Brain microvascular endothelial cell (primary cell): Measurements from ENCODE around the gene PAQR5.
A peak's percentile ranks its signal among the peaks of the same experiment; 100 is the strongest.

Source experiments
- DNase-seq: peaks from one replicate; pipeline ENCODE4 v3.0.0-alpha.2; 2020
- H3K27ac ChIP-seq: fragments of 250-450 bp; sonication (Bioruptor Pico); 2 replicates; pipeline ENCODE4 v1.5.1; 2020; ENCODE audit warnings: mild to moderate bottlenecking, moderate library complexity
- H3K27me3 ChIP-seq: fragments of 250-450 bp; sonication (Bioruptor Pico); replicated peaks from 2 replicates; pipeline ENCODE4 v1.5.1; 2020; ENCODE audit warnings: mild to moderate bottlenecking
- H3K36me3 ChIP-seq: fragments of 250-450 bp; sonication (Bioruptor Pico); replicated peaks from 2 replicates; pipeline ENCODE4 v1.5.1; 2020; ENCODE audit warnings: mild to moderate bottlenecking
- H3K4me3 ChIP-seq: 2 replicates; pipeline ENCODE4 v1.5.1; 2011; ENCODE audit warnings: low read depth, mild to moderate bottlenecking, control low read depth, low read length, moderate library complexity
- in situ Hi-C: cut with HindIII; loops from 2 replicates; pipeline ENCODE4 v1.10.0; 2017; ENCODE audit warnings: low sequenced_read_pairs, low pct_ligation_motif_present
- TF ChIP-seq, protein P1 (sequence below): IDR thresholded peaks from 2 replicates; pipeline ENCODE4 v1.5.1; 2011; ENCODE audit warnings: low read depth, mild to moderate bottlenecking, moderate library complexity, low read length, control low read depth, inconsistent platforms; ENCODE audit errors: missing control alignments

Gene PAQR5

DNA sequence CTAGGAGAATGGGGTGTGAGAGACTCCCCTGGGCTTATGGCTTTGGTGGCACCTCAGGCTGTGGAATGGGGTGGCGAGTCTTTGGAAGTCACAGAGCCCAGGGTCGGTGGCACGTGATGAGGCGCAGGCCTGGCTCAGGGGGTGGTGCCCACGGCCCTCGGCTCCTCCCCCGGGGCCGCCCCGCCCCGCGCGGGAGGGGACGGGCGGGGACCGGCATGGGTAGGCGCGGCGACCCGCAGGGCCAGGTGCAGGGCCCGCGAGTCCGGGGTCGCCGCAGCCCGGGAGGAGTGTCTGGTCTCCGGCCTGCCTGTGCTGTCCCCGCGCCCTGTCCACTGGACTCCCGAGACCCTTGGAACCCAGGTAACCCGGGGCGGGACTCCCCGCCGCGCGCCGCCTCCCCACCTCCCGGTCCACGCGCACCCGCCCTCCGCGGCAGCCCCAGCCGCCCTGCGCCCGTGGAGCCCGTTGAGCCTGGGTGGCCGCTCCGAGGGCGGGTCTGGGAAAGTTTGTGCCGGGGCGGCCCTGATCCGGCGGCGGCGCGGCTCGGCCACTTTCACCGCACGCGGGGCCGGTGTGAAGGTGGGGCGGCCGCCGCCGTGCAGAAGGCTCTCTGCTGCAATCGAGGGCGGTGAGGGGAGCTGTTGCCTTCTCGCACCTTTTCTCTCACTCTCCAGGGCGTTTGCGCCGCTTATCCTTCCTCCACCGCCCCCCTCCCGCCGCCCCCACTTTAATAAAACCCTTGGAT, at the start of gene PAQR5:
Gene PAQR5, plus strand, starts transcription at position 216 of the 745 bp plus-strand sequence. CDS start 61,169 bp downstream, outside the sequence.
- H3K27me3 ChIP-seq = no peaks in the 10 kb centered on the region
- TF ChIP-seq, protein P1, sequence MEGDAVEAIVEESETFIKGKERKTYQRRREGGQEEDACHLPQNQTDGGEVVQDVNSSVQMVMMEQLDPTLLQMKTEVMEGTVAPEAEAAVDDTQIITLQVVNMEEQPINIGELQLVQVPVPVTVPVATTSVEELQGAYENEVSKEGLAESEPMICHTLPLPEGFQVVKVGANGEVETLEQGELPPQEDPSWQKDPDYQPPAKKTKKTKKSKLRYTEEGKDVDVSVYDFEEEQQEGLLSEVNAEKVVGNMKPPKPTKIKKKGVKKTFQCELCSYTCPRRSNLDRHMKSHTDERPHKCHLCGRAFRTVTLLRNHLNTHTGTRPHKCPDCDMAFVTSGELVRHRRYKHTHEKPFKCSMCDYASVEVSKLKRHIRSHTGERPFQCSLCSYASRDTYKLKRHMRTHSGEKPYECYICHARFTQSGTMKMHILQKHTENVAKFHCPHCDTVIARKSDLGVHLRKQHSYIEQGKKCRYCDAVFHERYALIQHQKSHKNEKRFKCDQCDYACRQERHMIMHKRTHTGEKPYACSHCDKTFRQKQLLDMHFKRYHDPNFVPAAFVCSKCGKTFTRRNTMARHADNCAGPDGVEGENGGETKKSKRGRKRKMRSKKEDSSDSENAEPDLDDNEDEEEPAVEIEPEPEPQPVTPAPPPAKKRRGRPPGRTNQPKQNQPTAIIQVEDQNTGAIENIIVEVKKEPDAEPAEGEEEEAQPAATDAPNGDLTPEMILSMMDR = no peak
- H3K27ac ChIP-seq = no peak within 1 kb of the TSS
- DNase-seq = no peak
- in situ Hi-C loops = no loop called here
- peak within 1 kb of the TSS; percentile 45 for H3K4me3 ChIP-seq
- H3K36me3 ChIP-seq = no peaks in the 10 kb centered on the region

GRCh38 chr15:69253156-69253555, 45.6 kb upstream of the PAQR5 start:
- peak; percentile 80 for DNase-seq
- TF ChIP-seq, protein P1 = no peak
- Histone ChIP-seq H3K4me3 (no peak overlapping the region), H3K27ac (peak overlapping the region; percentile 72), H3K27me3 (no peaks in the 10 kb centered on the region), H3K36me3 (no peaks in the 10 kb centered on the region)
- in situ Hi-C loops = no loop called here

GRCh38 chr15:69265347-69265955, 33.3 kb upstream of the PAQR5 start:
- no peak overlapping the region for H3K27ac ChIP-seq
- in situ Hi-C loops = no loop called here
- no peaks in the 10 kb centered on the region for H3K36me3 ChIP-seq
- no peak overlapping the region for H3K4me3 ChIP-seq
- DNase-seq = no peak
- H3K27me3 ChIP-seq = no peaks in the 10 kb centered on the region
- TF ChIP-seq, protein P1 = peak; percentile 39

DNA sequence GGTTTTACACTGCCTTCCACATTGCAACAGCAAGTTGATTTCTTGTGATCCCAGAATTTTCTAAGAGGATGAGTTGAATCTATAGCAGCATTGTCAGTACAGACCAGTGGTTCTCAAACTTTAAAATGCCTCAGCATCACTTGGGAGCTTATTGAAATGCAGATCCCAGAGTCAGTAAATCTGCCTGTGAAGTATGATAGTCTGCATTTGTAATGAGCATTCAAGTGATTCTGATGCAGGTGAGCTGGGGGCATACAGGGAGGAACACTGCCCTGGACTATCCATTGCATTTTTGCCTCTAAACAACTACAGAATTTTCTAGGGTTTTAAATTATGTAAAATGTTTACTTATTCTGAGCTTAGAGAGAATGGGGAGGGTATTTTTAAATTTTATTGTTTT, 27.5 kb upstream of the PAQR5 start:
- DNase-seq = no peak
- Histone ChIP-seq H3K36me3 (no peaks in the 10 kb centered on the region), H3K27me3 (no peaks in the 10 kb centered on the region), H3K4me3 (no peak overlapping the region), H3K27ac (no peak overlapping the region)
- in situ Hi-C loops = no loop called here
- TF ChIP-seq, protein P1 = no peak

- H3K4me3 ChIP-seq = no peak overlapping the region
Measured at GRCh38 chr15:69272139-69272538, 26.6 kb upstream of the PAQR5 start.

More at GRCh38 chr15:69272139-69272538, 26.6 kb upstream of the PAQR5 start:
- Histone ChIP-seq H3K36me3 (no peaks in the 10 kb centered on the region), H3K27me3 (no peaks in the 10 kb centered on the region), H3K27ac (no peak overlapping the region)
- in situ Hi-C loops = no loop called here
- TF ChIP-seq, protein P1 = no peak
- no peak for DNase-seq
